ENCODE results near the gene ARHGAP33. TPM values are rescaled to one million over a fixed set of nuclear protein-coding genes. Genes with fewer than 3 reads are reported as not detected.
"Not testable (repeated sequence)": the region's sequence is repeated elsewhere in the genome, so short reads cannot be mapped to it uniquely, and the experiment has no call there.

The ARHGAP33 gene
- total RNA-seq, 1 donor from 2014 or later, result 26.3 TPM

DNA sequence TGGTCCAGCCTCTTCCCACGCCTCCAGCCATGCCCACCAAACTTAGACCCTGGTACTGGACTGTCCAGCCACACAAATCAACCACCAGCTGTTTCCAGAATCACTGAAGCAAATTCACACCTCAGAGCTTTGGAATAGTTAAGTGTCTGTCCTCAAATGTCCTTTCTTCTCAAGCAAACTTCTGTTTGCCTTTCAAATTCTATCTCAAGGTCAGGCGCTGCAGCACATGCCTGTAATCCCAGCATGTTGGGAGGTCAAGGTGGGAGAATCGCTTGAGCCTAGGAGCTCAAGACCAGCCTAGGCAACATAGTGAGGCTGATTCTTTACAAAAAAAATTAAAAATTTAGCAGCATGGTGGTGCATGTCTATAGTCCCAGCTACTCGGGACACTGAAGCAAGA lies 56.7 kb downstream of the ARHGAP33 start:
- no peak for DNase-seq

- DNase-seq, result no peak
Observed at GRCh38 chr19:35833972-35834371, 58.6 kb downstream of the ARHGAP33 start.

- not testable (repeated sequence) for DNase-seq
Observed at GRCh38 chr19:35836096-35836495, 60.7 kb downstream of the ARHGAP33 start.

Other genes with a start within 250 kb of the ARHGAP33 start
- 15.6 TPM for gene SBSN, start 247.3 kb upstream of the ARHGAP33 start, total RNA-seq
- gene GAPDHS, start 242.1 kb upstream of the ARHGAP33 start, total RNA-seq, result not detected
- gene TMEM147, start 229.9 kb upstream of the ARHGAP33 start, total RNA-seq, result 30.6 TPM
- not detected for gene ATP4A, start 211.9 kb upstream of the ARHGAP33 start, total RNA-seq
- not detected for gene PMIS2, start 189.4 kb upstream of the ARHGAP33 start, total RNA-seq
- gene HAUS5, start 162.8 kb upstream of the ARHGAP33 start, total RNA-seq, result 10.8 TPM
- gene RBM42, start 146.5 kb upstream of the ARHGAP33 start, total RNA-seq, result 39.9 TPM
- gene ETV2, start 133.8 kb upstream of the ARHGAP33 start, total RNA-seq, result not detected
- gene COX6B1, start 127.2 kb upstream of the ARHGAP33 start, total RNA-seq, result 440 TPM
- gene UPK1A, start 109.0 kb upstream of the ARHGAP33 start, total RNA-seq, result not detected
- gene ZBTB32, start 71.0 kb upstream of the ARHGAP33 start, total RNA-seq, result not detected
- gene KMT2B, start 57.6 kb upstream of the ARHGAP33 start, total RNA-seq, result 13.1 TPM
- 2.3 TPM for gene IGFLR1, start 33.1 kb upstream of the ARHGAP33 start, total RNA-seq
- 11.3 TPM for gene U2AF1L4, start 30.1 kb upstream of the ARHGAP33 start, total RNA-seq
- gene PSENEN, start 29.9 kb upstream of the ARHGAP33 start, total RNA-seq, result 4.2 TPM
- gene LIN37, start 27.0 kb upstream of the ARHGAP33 start, total RNA-seq, result 6.7 TPM
- 152 TPM for gene HSPB6, start 18.5 kb upstream of the ARHGAP33 start, total RNA-seq
- 4.4 TPM for gene PROSER3, start 17.4 kb upstream of the ARHGAP33 start, total RNA-seq
- gene PRODH2, start 37.3 kb downstream of the ARHGAP33 start, total RNA-seq, result not detected
- not detected for gene NPHS1, start 76.9 kb downstream of the ARHGAP33 start, total RNA-seq
- gene KIRREL2, start 81.3 kb downstream of the ARHGAP33 start, total RNA-seq, result 0.51 TPM
- 6.3 TPM for gene APLP1, start 93.0 kb downstream of the ARHGAP33 start, total RNA-seq
- gene NFKBID, start 125.0 kb downstream of the ARHGAP33 start, total RNA-seq, result 2.5 TPM
- not detected for gene HCST, start 127.0 kb downstream of the ARHGAP33 start, total RNA-seq
- 3.6 TPM for gene TYROBP, start 132.7 kb downstream of the ARHGAP33 start, total RNA-seq
- gene LRFN3, start 160.8 kb downstream of the ARHGAP33 start, total RNA-seq, result 3.0 TPM
- gene SDHAF1, start 219.6 kb downstream of the ARHGAP33 start, total RNA-seq, result 20.8 TPM
- 1.9 TPM for gene SYNE4, start 233.2 kb downstream of the ARHGAP33 start, total RNA-seq
- 10.1 TPM for gene ALKBH6, start 238.6 kb downstream of the ARHGAP33 start, total RNA-seq